B cell (primary cell): Measurements from ENCODE around the gene ABHD12B. TPM values are rescaled to one million over a fixed set of nuclear protein-coding genes. Genes with fewer than 3 reads are reported as not detected.

Experiments
- ATAC-seq: fragments of 200-7000 bp; cut with Tn5 transposase; one replicate; pipeline ENCODE4 v1.10.0; 2021; ENCODE audit warnings: low read depth, mild to moderate bottlenecking, moderate number of reproducible peaks, moderate library complexity
- CTCF ChIA-PET: fragments of 350-600 bp; sonication (Branson Sonifier 250); formaldehyde crosslinking; loops from one replicate; lab custom pipeline; 2021; ENCODE audit warnings: antibody characterized with exemption, inconsistent platforms; lab: Charles Lee
- POLR2A ChIA-PET: fragments of 350-600 bp; sonication (Branson Sonifier 250); formaldehyde crosslinking; loops from one replicate; lab custom pipeline; 2021; ENCODE audit warnings: antibody characterized with exemption; lab: Charles Lee
- DNase-seq: peaks from one replicate; pipeline ENCODE4 v3.0.0; 2013
- H2AFZ ChIP-seq: 2 replicates; pipeline ENCODE4 v1.6.1; 2012; ENCODE audit warnings: mild to moderate bottlenecking, low read depth, low read length; ENCODE audit not compliant: insufficient read depth, poor library complexity, severe bottlenecking
- H3K27ac ChIP-seq, 2 donors: 1 replicate in 1 of 2; 2 replicates in 1 of 2; pipeline ENCODE4 v1.5.1; 2012 to 2013; ENCODE audit warnings: low read length in 2 of 2, mild to moderate bottlenecking in 2 of 2, moderate library complexity in 1 of 2
- H3K27me3 ChIP-seq, 4 experiments: fragments of 200-600 bp in 1 of 4; sonication (generic) in 1 of 4; replicated peaks in 1 of 4; 1 replicate in 2 of 4; 2 replicates in 2 of 4; pipeline versions ENCODE4 v1.6.1 to v1.7.0; 2013 to 2016; ENCODE audit warnings: low read length in 3 of 4, mild to moderate bottlenecking in 2 of 4, mixed read lengths in 1 of 4, moderate library complexity in 1 of 4; ENCODE audit not compliant: insufficient read depth in 4 of 4, control insufficient read depth in 3 of 4; ENCODE audit errors: control extremely low read depth in 1 of 4
- H3K36me3 ChIP-seq, 2 experiments: replicated peaks in 1 of 2; 1 replicate in 1 of 2; 2 replicates in 1 of 2; pipeline versions ENCODE4 v1.6.1 to v1.7.1; 2013; ENCODE audit warnings: low read length in 1 of 2; ENCODE audit not compliant: insufficient read depth in 2 of 2, control insufficient read depth in 1 of 2; ENCODE audit errors: control extremely low read depth in 1 of 2, extremely low read depth in 1 of 2
- H3K4me1 ChIP-seq, 2 donors: fragments of 200-600 bp in 1 of 2; sonication (generic) in 1 of 2; 1 replicate in 1 of 2; 2 replicates in 1 of 2; pipeline versions ENCODE4 v1.5.1 to v1.6.1; 2013 to 2017; ENCODE audit warnings: low read length in 2 of 2; ENCODE audit not compliant: control insufficient read depth in 2 of 2, insufficient read depth in 2 of 2
- H3K4me2 ChIP-seq: replicated peaks from 2 replicates; pipeline ENCODE3; 2012; ENCODE audit warnings: mild to moderate bottlenecking, low read depth, low read length; ENCODE audit not compliant: poor library complexity, severe bottlenecking
- H3K4me3 ChIP-seq, 5 experiments: fragments of 200-600 bp in 1 of 5; sonication (generic) in 1 of 5; 1 replicate in 3 of 5; 2 replicates in 2 of 5; pipeline versions ENCODE4 v1.5.1 to v1.7.0; 2011 to 2016; ENCODE audit warnings: low read length in 4 of 5, mild to moderate bottlenecking in 4 of 5, low read depth in 2 of 5, control low read depth in 1 of 5, moderate library complexity in 1 of 5; ENCODE audit not compliant: insufficient read depth in 1 of 5; ENCODE audit errors: control extremely low read depth in 1 of 5, extremely low read depth in 1 of 5
- H3K79me2 ChIP-seq: fragments of 200-600 bp; sonication (generic); one replicate; pipeline ENCODE4 v1.6.0; 2016; ENCODE audit warnings: low read length; ENCODE audit not compliant: control insufficient read depth, insufficient read depth
- H3K9ac ChIP-seq: fragments of 200-600 bp; sonication (generic); 2 replicates; pipeline ENCODE4 v1.6.1; 2017; ENCODE audit warnings: mild to moderate bottlenecking, low read length, moderate library complexity
- H3K9me3 ChIP-seq, 3 donors: one replicate each; pipeline versions ENCODE4 v1.6.1 to v1.7.1; 2013; ENCODE audit warnings: low read length in 2 of 3; ENCODE audit not compliant: control insufficient read depth in 2 of 3, insufficient read depth in 1 of 3; ENCODE audit errors: control extremely low read depth in 1 of 3
- H4K20me1 ChIP-seq: 2 replicates; pipeline ENCODE4 v1.6.0; 2012; ENCODE audit warnings: mild to moderate bottlenecking, low read length; ENCODE audit not compliant: insufficient read depth, control insufficient read depth, poor library complexity, severe bottlenecking
- H3K27ac Mint-ChIP-seq: one replicate; pipeline ENCODE4 v1.8.0; 2021; ENCODE audit warnings: mixed read lengths
- H3K27me3 Mint-ChIP-seq: one replicate; pipeline ENCODE4 v1.8.0; 2021; ENCODE audit warnings: mixed read lengths
- H3K4me1 Mint-ChIP-seq: one replicate; pipeline ENCODE4 v1.8.0; 2021; ENCODE audit warnings: mixed read lengths
- H3K4me3 Mint-ChIP-seq: one replicate; pipeline ENCODE4 v1.8.0; 2021; ENCODE audit warnings: mixed read lengths
- H3K9me3 Mint-ChIP-seq: one replicate; pipeline ENCODE4 v1.8.0; 2022; ENCODE audit warnings: mixed read lengths; ENCODE audit not compliant: insufficient read depth
- CTCF ChIP-seq: fragments of 200-600 bp; IDR thresholded peaks from one replicate; pipeline ENCODE4 v1.8.0; 2022; ENCODE audit warnings: antibody characterized with exemption, mild to moderate bottlenecking
- EZH2 ChIP-seq: IDR thresholded peaks from 2 replicates; pipeline ENCODE4 v1.6.1; 2012; ENCODE audit warnings: borderline replicate concordance, low read depth, mild to moderate bottlenecking, moderate library complexity, low read length; ENCODE audit not compliant: insufficient read depth, poor library complexity, severe bottlenecking
- WGBS: methylation state at CpG from one replicate; pipeline ENCODE4 v1.1.5; 2013; ENCODE audit warnings: missing lambda C conversion rate; ENCODE audit not compliant: insufficient coverage; 5-methylcytosine and 5-hydroxymethylcytosine counted together
- intact Hi-C: fragments of 100-400 bp; cut with micrococcal nuclease; formaldehyde crosslinking; loops from one replicate; pipeline ENCODE4 v1.10.0; 2022
- polyA plus RNA-seq: library from polyadenylated mRNA; depleted of rRNA; stranded (reverse); fragments of >200 nt; gene quantifications from 2 replicates; pipeline ENCODE4 v1.2.3, GENCODE V29; 2012
- total RNA-seq, 2 donors: library from RNA; stranded (reverse); fragments of 120-200 nt in 1 of 2; gene quantifications; 1 replicate in 1 of 2; 2 replicates in 1 of 2; pipeline versions ENCODE4 v1.2.3 to v1.2.4, GENCODE V29; 2013 to 2022

ABHD12B gene
- total and polyA plus RNA-seq, 2 donors (not counting 1 experiment from before 2014, with no cell fraction given) = not detected

DNA sequence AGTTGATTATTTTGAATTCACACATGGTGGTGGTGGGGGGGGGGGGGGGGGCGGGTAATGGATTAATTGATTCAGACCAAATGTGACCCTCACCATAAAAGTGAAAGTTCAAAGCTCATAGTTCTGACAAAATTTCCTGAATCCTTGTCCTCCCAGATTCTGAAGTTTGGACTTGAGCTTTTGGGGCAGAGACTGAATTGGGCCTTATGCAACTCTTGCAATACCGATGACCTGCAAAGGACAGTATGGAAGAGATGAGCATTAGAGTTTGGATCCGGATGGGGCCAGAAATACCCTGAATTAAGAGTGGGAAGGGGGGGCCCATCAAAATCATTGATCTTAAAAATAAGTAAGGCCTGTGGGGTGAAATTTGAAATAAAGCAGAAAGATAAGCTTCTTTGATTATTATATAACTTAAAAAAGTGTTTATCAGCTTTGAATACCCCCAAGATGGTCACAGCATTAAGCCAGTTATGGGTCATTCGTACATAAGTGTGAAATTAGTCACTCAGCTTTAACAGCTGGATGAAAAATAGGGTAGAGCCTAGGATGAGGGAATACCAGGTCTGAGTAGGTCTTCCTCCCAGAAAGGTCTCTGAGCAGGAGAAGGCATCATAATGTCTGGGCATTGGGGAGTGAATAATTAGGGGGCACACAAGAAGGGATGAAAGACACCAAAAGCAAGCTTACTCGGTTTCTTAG, 74.5 kb downstream of the ABHD12B start:
- DNase-seq = no peak
- ATAC-seq = no peak
- no peak overlapping the region for H3K4me2 ChIP-seq
- no peak overlapping the region for H3K9ac ChIP-seq
- peaks cover 18 to 20% of the 10 kb centered on the region in 2 donors for H3K4me1 ChIP-seq
- H2AFZ ChIP-seq = no peak overlapping the region
- Mint-ChIP-seq H3K27ac (no peak overlapping the region), H3K4me3 (no peak overlapping the region), H3K9me3 (no peaks in the 10 kb centered on the region), H3K27me3 (peaks cover 29% of the 10 kb centered on the region), H3K4me1 (peaks cover 17% of the 10 kb centered on the region)
- intact Hi-C loops = no loop called here
- WGBS = 90% methylated on average over 2 of the region's 5 CpGs
- no peak overlapping the region for H3K4me3 ChIP-seq
- no peaks in the 10 kb centered on the region for H3K36me3 ChIP-seq
- ChIA-PET POLR2A (no interaction called here), CTCF (no interaction called here)
- no peak overlapping the region for H3K27ac ChIP-seq
- peaks cover 0 to 28% (median 19%) of the 10 kb centered on the region in 4 experiments for H3K27me3 ChIP-seq
- H3K9me3 ChIP-seq = peaks cover 0 to 12% (median 0%) of the 10 kb centered on the region in 3 donors
- H4K20me1 ChIP-seq = no peaks in the 10 kb centered on the region
- TF ChIP-seq EZH2 (no peak), CTCF (no peak)
- no peaks in the 10 kb centered on the region for H3K79me2 ChIP-seq

GRCh38 chr14:50947446-50947845, 75.6 kb downstream of the ABHD12B start:
- Histone ChIP-seq H3K27me3 (peaks cover 0 to 26% (median 14%) of the 10 kb centered on the region in 4 experiments), H3K79me2 (no peaks in the 10 kb centered on the region), H3K36me3 (no peaks in the 10 kb centered on the region), H3K4me2 (no peak overlapping the region), H2AFZ (no peak overlapping the region), H3K27ac (no peak overlapping the region), H4K20me1 (no peaks in the 10 kb centered on the region), H3K9me3 (peaks cover 0 to 12% (median 0%) of the 10 kb centered on the region in 3 donors), H3K9ac (no peak overlapping the region), H3K4me3 (no peak overlapping the region), H3K4me1 (peaks cover 18 to 20% of the 10 kb centered on the region in 2 donors)
- DNase-seq (no peak), ATAC-seq (no peak)
- Mint-ChIP-seq H3K4me1 (peaks cover 17% of the 10 kb centered on the region), H3K9me3 (no peaks in the 10 kb centered on the region), H3K4me3 (no peak overlapping the region), H3K27me3 (peaks cover 20% of the 10 kb centered on the region), H3K27ac (no peak overlapping the region)
- CTCF ChIA-PET = no interaction called here
- POLR2A ChIA-PET = no interaction called here
- intact Hi-C loops = no loop called here
- 92% methylated on average over 1 of the region's 4 CpGs for WGBS
- TF ChIP-seq EZH2 (no peak), CTCF (no peak)
